D721Med (cell line): ENCODE data around the gene TYW3.

Experiments used
- DNase-seq: peaks from one replicate; pipeline ENCODE4 v3.0.0; 2011; ENCODE audit warnings: low spot score; ENCODE audit not compliant: insufficient read length
- FAIRE-seq: peaks from 2 replicates; lab custom pipeline; 2011; peaks lifted over from hg19 to GRCh38; lab: Jason Lieb, UNC
- CTCF ChIP-seq: IDR thresholded peaks from 2 replicates; pipeline ENCODE4 v1.5.1; 2012; ENCODE audit warnings: mild to moderate bottlenecking, control low read depth; ENCODE audit not compliant: insufficient read depth; ENCODE audit errors: missing control alignments

The TYW3 gene

GRCh38 chr1:74732960-74733603, at the start of gene TYW3, which contains the start of gene CRYZ:
TYW3 (plus strand) TSS chr1:74733152; CDS start chr1:74733245, 93 bp downstream.
CRYZ (minus strand) TSS chr1:74733050; CDS start chr1:74724821, 8,229 bp downstream.
- peak; percentile 31 for DNase-seq
- no peak for TF ChIP-seq CTCF
- FAIRE-seq = no peak

GRCh38 chr1:74683656-74684055, 49.3 kb upstream of the TYW3 start:
- FAIRE-seq = no peak
- TF ChIP-seq CTCF = no peak
- DNase-seq = no peak

- FAIRE-seq (no peak), DNase-seq (no peak)
- TF ChIP-seq CTCF = no peak
Observed at GRCh38 chr1:74684301-74684700, 48.7 kb upstream of the TYW3 start.

GRCh38 chr1:74686928-74687327, 46.0 kb upstream of the TYW3 start:
- DNase-seq (no peak), FAIRE-seq (no peak)
- TF ChIP-seq CTCF = no peak

GRCh38 chr1:74689621-74690363, 43.2 kb upstream of the TYW3 start:
- DNase-seq = no peak

GRCh38 chr1:74690364-74690696, 42.6 kb upstream of the TYW3 start:
- FAIRE-seq (no peak), DNase-seq (no peak)
- TF ChIP-seq CTCF = no peak

More at GRCh38 chr1:74689621-74690363, 43.2 kb upstream of the TYW3 start:
- peak; percentile 89 for FAIRE-seq
- TF ChIP-seq CTCF = peak; percentile 98

- no peak for TF ChIP-seq CTCF
- FAIRE-seq (no peak), DNase-seq (no peak)
Observed at GRCh38 chr1:74690909-74691308, 42.0 kb upstream of the TYW3 start.
